Neural progenitor cell (in vitro differentiated cells): Measurements from ENCODE around the gene SPRING1. TPM values are rescaled to one million over a fixed set of nuclear protein-coding genes. Genes with fewer than 3 reads are reported as not detected.
A peak's percentile ranks its signal among the peaks of the same experiment; 100 is the strongest.

ENCODE experiments used
- DNase-seq: peaks from one replicate; pipeline ENCODE4 v3.0.0-alpha.2; 2016; ENCODE audit warnings: low spot score
- H2AFZ ChIP-seq: fragments of 200-600 bp; sonication (generic); replicated peaks from 2 replicates; pipeline ENCODE4 v1.6.1; 2016; ENCODE audit warnings: antibody characterized with exemption
- H3F3A ChIP-seq: fragments of 200-600 bp; sonication (generic); 2 replicates; pipeline ENCODE4 v1.6.1; 2016; ENCODE audit warnings: antibody characterized with exemption, low read depth
- H3K27ac ChIP-seq: fragments of 200-600 bp; sonication (generic); 2 replicates; pipeline ENCODE4 v1.5.1; 2016; ENCODE audit warnings: mild to moderate bottlenecking
- H3K27me3 ChIP-seq: fragments of 200-600 bp; sonication (generic); 2 replicates; pipeline ENCODE4 v1.6.1; 2016; ENCODE audit warnings: mild to moderate bottlenecking, moderate library complexity
- H3K36me3 ChIP-seq: fragments of 200-600 bp; sonication (generic); 2 replicates; pipeline ENCODE4 v1.5.1; 2016
- H3K4me1 ChIP-seq: fragments of 200-600 bp; sonication (generic); 2 replicates; pipeline ENCODE4 v1.6.1; 2016; ENCODE audit warnings: mixed run types
- H3K4me2 ChIP-seq: fragments of 200-600 bp; sonication (generic); 2 replicates; pipeline ENCODE4 v1.6.1; 2016
- H3K4me3 ChIP-seq: fragments of 200-600 bp; sonication (generic); 2 replicates; pipeline ENCODE4 v1.5.1; 2016
- H3K79me2 ChIP-seq: fragments of 200-600 bp; sonication (generic); 2 replicates; pipeline ENCODE4 v1.6.1; 2016; ENCODE audit warnings: low read depth
- H3K9ac ChIP-seq: fragments of 200-600 bp; sonication (generic); 2 replicates; pipeline ENCODE4 v1.6.1; 2016
- H3K9me3 ChIP-seq: fragments of 200-600 bp; sonication (generic); 2 replicates; pipeline ENCODE4 v1.5.1; 2016; ENCODE audit warnings: low read depth
- H4K20me1 ChIP-seq: fragments of 200-600 bp; sonication (generic); 2 replicates; pipeline ENCODE4 v1.6.1; 2016; ENCODE audit warnings: low read depth
- H3K27ac Mint-ChIP-seq: 3 replicates; pipeline ENCODE4 v1.8.0; 2021; ENCODE audit warnings: mixed read lengths
- H3K27me3 Mint-ChIP-seq: 2 replicates; pipeline ENCODE4 v1.8.0; 2022; ENCODE audit warnings: low read depth, mild to moderate bottlenecking, inconsistent platforms, moderate library complexity, mixed read lengths; ENCODE audit not compliant: insufficient read depth
- H3K36me3 Mint-ChIP-seq: 3 replicates; pipeline ENCODE4 v1.8.0; 2021; ENCODE audit warnings: mixed read lengths
- H3K4me1 Mint-ChIP-seq: 3 replicates; pipeline ENCODE4 v1.8.0; 2021; ENCODE audit warnings: mixed read lengths
- H3K4me3 Mint-ChIP-seq: 3 replicates; pipeline ENCODE4 v1.8.0; 2021; ENCODE audit warnings: mild to moderate bottlenecking, moderate library complexity, mixed read lengths
- H3K9me3 Mint-ChIP-seq: 3 replicates; pipeline ENCODE4 v1.8.0; 2020; ENCODE audit warnings: mixed read lengths
- CTCF ChIP-seq: fragments of 200-600 bp; sonication (generic); IDR thresholded peaks from 2 replicates; pipeline ENCODE4 v1.5.1; 2017; ENCODE audit warnings: antibody characterized with exemption, mild to moderate bottlenecking
- EZH2 ChIP-seq: fragments of 200-600 bp; sonication (generic); IDR thresholded peaks from 2 replicates; pipeline ENCODE4 v1.6.1; 2017; ENCODE audit warnings: antibody characterized with exemption, mild to moderate bottlenecking, moderate library complexity
- EZH2phosphoT487 ChIP-seq: fragments of 200-600 bp; sonication (generic); IDR thresholded peaks from 2 replicates; pipeline ENCODE4 v1.6.1; 2017; ENCODE audit warnings: antibody characterized with exemption
- total RNA-seq: library from RNA; depleted of rRNA; stranded (reverse); fragments of >200 nt; gene quantifications from 2 replicates; pipeline ENCODE4 v1.2.3, GENCODE V29; 2015; ENCODE audit warnings: low replicate concordance

Gene SPRING1
- total RNA-seq, 1 donor from 2014 or later: 40.4 TPM

- Mint-ChIP-seq H3K4me1 (no peaks in the 10 kb centered on the region), H3K9me3 (no peaks in the 10 kb centered on the region), H3K27ac (no peak overlapping the region), H3K36me3 (peaks cover 34% of the 10 kb centered on the region), H3K4me3 (no peak overlapping the region), H3K27me3 (peaks cover 7% of the 10 kb centered on the region)
- Histone ChIP-seq H4K20me1 (no peaks in the 10 kb centered on the region), H3K27ac (no peak overlapping the region), H3K79me2 (no peaks in the 10 kb centered on the region), H3K4me1 (no peaks in the 10 kb centered on the region), H3K9ac (no peak overlapping the region), H3K27me3 (no peaks in the 10 kb centered on the region), H3F3A (no peaks in the 10 kb centered on the region), H3K9me3 (no peaks in the 10 kb centered on the region), H3K36me3 (no peaks in the 10 kb centered on the region), H2AFZ (no peak overlapping the region), H3K4me3 (no peak overlapping the region), H3K4me2 (no peak overlapping the region)
- DNase-seq: no peak
- no peak for TF ChIP-seq CTCF
- no peak for TF ChIP-seq EZH2
- no peak for TF ChIP-seq EZH2phosphoT487
Measured at GRCh38 chr12:116780942-116781341, 43.1 kb upstream of the SPRING1 start.

GRCh38 chr12:116779597-116779996 is 41.7 kb upstream of the SPRING1 start:
- no peak overlapping the region for H3K4me3 Mint-ChIP-seq
- Histone ChIP-seq H2AFZ (no peak overlapping the region), H3K4me3 (no peak overlapping the region), H3K27ac (no peak overlapping the region), H3K9me3 (no peaks in the 10 kb centered on the region), H3K9ac (no peak overlapping the region), H3K36me3 (no peaks in the 10 kb centered on the region), H3F3A (no peaks in the 10 kb centered on the region), H3K27me3 (no peaks in the 10 kb centered on the region), H3K4me2 (no peak overlapping the region), H4K20me1 (no peaks in the 10 kb centered on the region), H3K4me1 (no peaks in the 10 kb centered on the region), H3K79me2 (no peaks in the 10 kb centered on the region)
- no peaks in the 10 kb centered on the region for H3K9me3 Mint-ChIP-seq
- no peak for TF ChIP-seq CTCF
- TF ChIP-seq EZH2phosphoT487: no peak
- TF ChIP-seq EZH2: no peak
- H3K4me1 Mint-ChIP-seq: no peaks in the 10 kb centered on the region
- DNase-seq: no peak
- peaks cover 7% of the 10 kb centered on the region for H3K27me3 Mint-ChIP-seq
- H3K36me3 Mint-ChIP-seq: peaks cover 28% of the 10 kb centered on the region
- peak overlapping the region; percentile 33 for H3K27ac Mint-ChIP-seq

GRCh38 chr12:116777245-116777644 is 39.4 kb upstream of the SPRING1 start:
- H3K79me2 ChIP-seq: no peaks in the 10 kb centered on the region
- Mint-ChIP-seq H3K27me3 (peaks cover 4% of the 10 kb centered on the region), H3K27ac (no peak overlapping the region), H3K36me3 (peaks cover 30% of the 10 kb centered on the region), H3K4me1 (no peaks in the 10 kb centered on the region), H3K9me3 (no peaks in the 10 kb centered on the region), H3K4me3 (no peak overlapping the region)
- no peaks in the 10 kb centered on the region for H3F3A ChIP-seq
- no peak overlapping the region for H2AFZ ChIP-seq
- H4K20me1 ChIP-seq: no peaks in the 10 kb centered on the region
- peaks cover 4% of the 10 kb centered on the region for H3K36me3 ChIP-seq
- no peak overlapping the region for H3K27ac ChIP-seq
- H3K27me3 ChIP-seq: no peaks in the 10 kb centered on the region
- H3K4me2 ChIP-seq: no peak overlapping the region
- no peaks in the 10 kb centered on the region for H3K9me3 ChIP-seq
- no peaks in the 10 kb centered on the region for H3K4me1 ChIP-seq
- no peak for DNase-seq
- H3K9ac ChIP-seq: no peak overlapping the region
- no peak overlapping the region for H3K4me3 ChIP-seq
- TF ChIP-seq CTCF (no peak), EZH2 (no peak), EZH2phosphoT487 (no peak)

- Histone ChIP-seq H3K9ac (no peak overlapping the region), H4K20me1 (no peaks in the 10 kb centered on the region), H3K9me3 (no peaks in the 10 kb centered on the region), H3K36me3 (peaks cover 4% of the 10 kb centered on the region), H3F3A (no peaks in the 10 kb centered on the region), H3K79me2 (no peaks in the 10 kb centered on the region), H3K4me2 (no peak overlapping the region), H3K4me1 (no peaks in the 10 kb centered on the region), H2AFZ (no peak overlapping the region), H3K27me3 (no peaks in the 10 kb centered on the region), H3K4me3 (no peak overlapping the region), H3K27ac (no peak overlapping the region)
- Mint-ChIP-seq H3K9me3 (no peaks in the 10 kb centered on the region), H3K4me3 (no peak overlapping the region), H3K4me1 (no peaks in the 10 kb centered on the region), H3K27me3 (peaks cover 4% of the 10 kb centered on the region), H3K36me3 (peaks cover 15% of the 10 kb centered on the region), H3K27ac (no peak overlapping the region)
- TF ChIP-seq EZH2: no peak
- no peak for TF ChIP-seq CTCF
- no peak for TF ChIP-seq EZH2phosphoT487
- DNase-seq: no peak
Measured at GRCh38 chr12:116774020-116774419, 36.2 kb upstream of the SPRING1 start.
